Measurements from ENCODE around the gene BEX3.
"Not testable (repeated sequence)": the region's sequence is repeated elsewhere in the genome, so short reads cannot be mapped to it uniquely, and the experiment has no call there.

The BEX3 gene

GRCh38 chrX:103406256-103406655, 29.9 kb downstream of the BEX3 start:
- no peak overlapping the region for H3K4me3 ChIP-seq (ENCODE audit: low read length)
- DNase-seq (ENCODE audit: low read depth) = no peak
- no peak for TF ChIP-seq CTCF (conservative IDR thresholded peaks at IDR 0.05; ENCODE audit: low read length)

GRCh38 chrX:103407776-103408175, 31.4 kb downstream of the BEX3 start:
- TF ChIP-seq CTCF (conservative IDR thresholded peaks at IDR 0.05; ENCODE audit: low read length) = no peak
- no peak for DNase-seq (ENCODE audit: low read depth)
- H3K4me3 ChIP-seq (ENCODE audit: low read length) = no peak overlapping the region

GRCh38 chrX:103411721-103412120, 35.4 kb downstream of the BEX3 start:
- DNase-seq (ENCODE audit: low read depth); H3K4me3 ChIP-seq (ENCODE audit: low read length): not testable (repeated sequence)

GRCh38 chrX:103413705-103414387, 37.5 kb downstream of the BEX3 start:
- no peak overlapping the region for H3K4me3 ChIP-seq (ENCODE audit: low read length)
- no peak for TF ChIP-seq CTCF (conservative IDR thresholded peaks at IDR 0.05; ENCODE audit: low read length)
- DNase-seq (ENCODE audit: low read depth) = no peak

GRCh38 chrX:103414561-103414960, 38.2 kb downstream of the BEX3 start:
- no peak overlapping the region for H3K4me3 ChIP-seq (ENCODE audit: low read length)
- no peak for TF ChIP-seq CTCF (conservative IDR thresholded peaks at IDR 0.05; ENCODE audit: low read length)
- DNase-seq (ENCODE audit: low read depth) = no peak

GRCh38 chrX:103415068-103415467, 38.7 kb downstream of the BEX3 start:
- no peak for DNase-seq (ENCODE audit: low read depth)
- no peak for TF ChIP-seq CTCF (conservative IDR thresholded peaks at IDR 0.05; ENCODE audit: low read length)
- no peak overlapping the region for H3K4me3 ChIP-seq (ENCODE audit: low read length)

- TF ChIP-seq CTCF (conservative IDR thresholded peaks at IDR 0.05; ENCODE audit: low read length) = no peak
- no peak for DNase-seq (ENCODE audit: low read depth)
- H3K4me3 ChIP-seq (ENCODE audit: low read length) = no peak overlapping the region
These were observed 39.2 kb downstream of the BEX3 start for GRCh38 chrX:103415528-103415927.

GRCh38 chrX:103417370-103417769, 41.0 kb downstream of the BEX3 start:
- DNase-seq (ENCODE audit: low read depth) = no peak
- TF ChIP-seq CTCF (conservative IDR thresholded peaks at IDR 0.05; ENCODE audit: low read length) = no peak
- no peak overlapping the region for H3K4me3 ChIP-seq (ENCODE audit: low read length)
